Activated CD4-positive, alpha-beta T cell treated with anti-CD3 and anti-CD28 coated beads for 36 hours (primary cell): ENCODE data around the gene DNAJC22. TPM values are rescaled to one million over a fixed set of nuclear protein-coding genes. Genes with fewer than 3 reads are reported as not detected.
"Not testable (repeated sequence)": the region's sequence is repeated elsewhere in the genome, so short reads cannot be mapped to it uniquely, and the experiment has no call there.

Source experiments
- ATAC-seq: fragments of 200-7000 bp; cut with Tn5 transposase; one replicate; pipeline ENCODE4 v1.10.0; 2021; ENCODE audit warnings: mild to moderate bottlenecking, moderate library complexity
- CTCF ChIA-PET: fragments of 350-600 bp; sonication (Branson Sonifier 250); formaldehyde crosslinking; loops from one replicate; lab custom pipeline; 2021; ENCODE audit warnings: antibody characterized with exemption; lab: Charles Lee
- POLR2A ChIA-PET: fragments of 350-600 bp; sonication (Branson Sonifier 250); formaldehyde crosslinking; loops from one replicate; lab custom pipeline; 2021; ENCODE audit warnings: antibody characterized with exemption, inconsistent platforms; lab: Charles Lee
- DNase-seq: peaks from one replicate; pipeline ENCODE4 v3.0.0-alpha.2; 2020
- H3K27ac Mint-ChIP-seq: one replicate; pipeline ENCODE4 v1.8.0; 2021; ENCODE audit warnings: mixed read lengths
- H3K27me3 Mint-ChIP-seq: one replicate; pipeline ENCODE4 v1.8.0; 2021; ENCODE audit warnings: mixed read lengths
- H3K36me3 Mint-ChIP-seq: one replicate; pipeline ENCODE4 v1.8.0; 2021; ENCODE audit warnings: low read depth, mixed read lengths
- H3K4me1 Mint-ChIP-seq: one replicate; pipeline ENCODE4 v1.8.0; 2021; ENCODE audit warnings: mixed read lengths
- H3K4me3 Mint-ChIP-seq: one replicate; pipeline ENCODE4 v1.8.0; 2021; ENCODE audit warnings: mild to moderate bottlenecking, moderate library complexity, mixed read lengths
- H3K9me3 Mint-ChIP-seq: one replicate; pipeline ENCODE4 v1.8.0; 2021; ENCODE audit warnings: low read depth, mixed read lengths
- intact Hi-C, 2 experiments: fragments of 100-400 bp; cut with DNase I in 1 of 2; cut with micrococcal nuclease in 1 of 2; formaldehyde crosslinking; loops; one replicate each; pipeline versions ENCODE4 v1.14.2 to v1.15.1; 2022 to 2024; cut with DNase I, micrococcal nuclease
- total RNA-seq, 2 experiments: library from RNA; stranded (reverse); gene quantifications; one replicate each; pipeline ENCODE4 v1.2.3, GENCODE V29; 2021

Gene DNAJC22
- total RNA-seq, 2 experiments from 2014 or later, result 0.05 TPM; not detected in 1

- Mint-ChIP-seq H3K27ac (no peak overlapping the region), H3K4me1 (peaks cover 25% of the 10 kb centered on the region), H3K9me3 (no peaks in the 10 kb centered on the region), H3K36me3 (peaks cover 2% of the 10 kb centered on the region), H3K27me3 (no peaks in the 10 kb centered on the region), H3K4me3 (no peak overlapping the region)
- ATAC-seq (no peak), DNase-seq (peak; percentile 61)
- POLR2A ChIA-PET, result no interaction called here
- intact Hi-C loops, result loop anchor here in 1 of 2 experiments (5.0 kb wide), 1 partner anchor 198 kb away; the partner anchor contains the start of gene MCRS1
- CTCF ChIA-PET, result interaction anchor here (0.6 to 6.2 kb wide), 8 partner anchors 12 to 145 kb away, joined by 3 to 64 read pairs (median 3); partner anchors contain the start of gene DNAJC22
Measured at GRCh38 chr12:49369411-49370145, 22.9 kb downstream of the DNAJC22 start.

- H3K9me3 Mint-ChIP-seq, result no peaks in the 10 kb centered on the region
- DNase-seq (no peak), ATAC-seq (no peak)
- intact Hi-C loops, result no loop called here
- no peak overlapping the region for H3K4me3 Mint-ChIP-seq
- no peaks in the 10 kb centered on the region for H3K27me3 Mint-ChIP-seq
- POLR2A ChIA-PET, result no interaction called here
- H3K36me3 Mint-ChIP-seq, result peaks cover 2% of the 10 kb centered on the region
- CTCF ChIA-PET, result interaction anchor here (1.2 to 6.2 kb wide), 6 partner anchors 11 to 144 kb away, joined by 3 to 64 read pairs (median 4); partner anchors contain the start of gene DNAJC22
- H3K27ac Mint-ChIP-seq, result no peak overlapping the region
- peaks cover 27% of the 10 kb centered on the region for H3K4me1 Mint-ChIP-seq
Measured at GRCh38 chr12:49370539-49370938, 23.9 kb downstream of the DNAJC22 start.

- no peaks in the 10 kb centered on the region for H3K27me3 Mint-ChIP-seq
- DNase-seq, result no peak
- peak; percentile 58 for ATAC-seq
- peaks cover 4% of the 10 kb centered on the region for H3K4me1 Mint-ChIP-seq
- ChIA-PET POLR2A (interaction anchor here (0.6 kb wide), 1 partner anchor 376 kb away, joined by 4 read pairs; the partner anchor contains the start of gene DDN), CTCF (interaction anchor here (1.0 to 1.3 kb wide), 3 partner anchors 9 to 149 kb away, joined by 3 to 5 read pairs (median 4); no protein-coding TSS in a partner anchor)
- H3K36me3 Mint-ChIP-seq, result peaks cover 2% of the 10 kb centered on the region
- H3K9me3 Mint-ChIP-seq, result no peaks in the 10 kb centered on the region
- H3K27ac Mint-ChIP-seq, result no peak overlapping the region
- intact Hi-C loops, result no loop called here
- H3K4me3 Mint-ChIP-seq, result no peak overlapping the region
Measured at GRCh38 chr12:49375406-49375805, 28.7 kb downstream of the DNAJC22 start.

GRCh38 chr12:49377386-49377785 is 30.7 kb downstream of the DNAJC22 start:
- Mint-ChIP-seq H3K36me3 (no peaks in the 10 kb centered on the region), H3K27ac (no peak overlapping the region), H3K9me3 (no peaks in the 10 kb centered on the region), H3K4me3 (no peak overlapping the region), H3K4me1 (peaks cover 4% of the 10 kb centered on the region), H3K27me3 (no peaks in the 10 kb centered on the region)
- ATAC-seq (no peak), DNase-seq (no peak)
- intact Hi-C loops, result no loop called here
- POLR2A ChIA-PET, result interaction anchor here (0.6 kb wide), 1 partner anchor 246 kb away, joined by 3 read pairs; the partner anchor contains the start of gene TUBA1B
- CTCF ChIA-PET, result interaction anchor here (0.6 to 1.6 kb wide), 5 partner anchors 9 to 133 kb away, joined by 3 to 18 read pairs (median 4); partner anchors contain the start of gene SPATS2

DNA sequence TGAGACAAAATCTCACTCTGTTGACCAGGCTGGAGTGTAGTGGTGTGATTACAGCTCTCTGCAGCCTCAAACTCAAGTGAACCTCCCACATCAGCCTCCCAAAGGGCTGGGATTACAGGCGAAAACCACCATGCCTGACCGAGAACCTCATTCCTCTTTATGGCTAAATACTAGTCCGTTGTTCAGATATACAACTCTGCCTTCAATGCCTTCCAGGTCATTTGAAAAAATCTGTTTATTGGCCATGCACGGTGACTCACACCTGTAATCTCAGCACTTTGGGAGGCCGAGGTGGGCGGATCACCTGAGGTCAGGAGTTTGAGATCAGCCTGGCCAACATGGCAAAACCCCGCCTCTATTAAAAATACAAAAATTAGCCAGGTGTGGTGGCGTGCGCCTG is 33.5 kb downstream of the DNAJC22 start:
- CTCF ChIA-PET, H3K27me3 Mint-ChIP-seq, H3K36me3 Mint-ChIP-seq, H3K9me3 Mint-ChIP-seq, H3K4me1 Mint-ChIP-seq, DNase-seq, H3K4me3 Mint-ChIP-seq, H3K27ac Mint-ChIP-seq, intact Hi-C loops, ATAC-seq, POLR2A ChIA-PET: not testable (repeated sequence)

GRCh38 chr12:49388682-49389386 is 42.1 kb downstream of the DNAJC22 start:
- intact Hi-C loops, result no loop called here
- Mint-ChIP-seq H3K4me3 (peak overlapping the region; percentile 9), H3K9me3 (no peaks in the 10 kb centered on the region), H3K36me3 (peaks cover 6% of the 10 kb centered on the region), H3K27ac (no peak overlapping the region), H3K4me1 (peaks cover 6% of the 10 kb centered on the region), H3K27me3 (no peaks in the 10 kb centered on the region)
- ChIA-PET POLR2A (no interaction called here), CTCF (interaction anchor here (0.8 to 2.2 kb wide), 11 partner anchors 9 to 557 kb away, joined by 3 to 7 read pairs (median 4); partner anchors contain the start of gene SPATS2)
- DNase-seq, result peak; percentile 82
- peak; percentile 95 for ATAC-seq

GRCh38 chr12:49389387-49389703 is 42.7 kb downstream of the DNAJC22 start:
- intact Hi-C loops, result no loop called here
- CTCF ChIA-PET, result interaction anchor here (0.7 to 2.2 kb wide), 12 partner anchors 8 to 557 kb away, joined by 3 to 7 read pairs (median 4); partner anchors contain the start of gene SPATS2
- no peaks in the 10 kb centered on the region for H3K27me3 Mint-ChIP-seq

GRCh38 chr12:49397000-49397399 is 50.3 kb downstream of the DNAJC22 start:
- intact Hi-C loops, result no loop called here
- POLR2A ChIA-PET, result no interaction called here
- DNase-seq, result no peak

More at GRCh38 chr12:49389387-49389703, 42.7 kb downstream of the DNAJC22 start:
- H3K27ac Mint-ChIP-seq, result no peak overlapping the region
- H3K4me3 Mint-ChIP-seq, result peak overlapping the region; percentile 9
- peaks cover 6% of the 10 kb centered on the region for H3K4me1 Mint-ChIP-seq
- ATAC-seq (no peak), DNase-seq (no peak)
- POLR2A ChIA-PET, result no interaction called here
- no peaks in the 10 kb centered on the region for H3K9me3 Mint-ChIP-seq
- peaks cover 6% of the 10 kb centered on the region for H3K36me3 Mint-ChIP-seq

DNA sequence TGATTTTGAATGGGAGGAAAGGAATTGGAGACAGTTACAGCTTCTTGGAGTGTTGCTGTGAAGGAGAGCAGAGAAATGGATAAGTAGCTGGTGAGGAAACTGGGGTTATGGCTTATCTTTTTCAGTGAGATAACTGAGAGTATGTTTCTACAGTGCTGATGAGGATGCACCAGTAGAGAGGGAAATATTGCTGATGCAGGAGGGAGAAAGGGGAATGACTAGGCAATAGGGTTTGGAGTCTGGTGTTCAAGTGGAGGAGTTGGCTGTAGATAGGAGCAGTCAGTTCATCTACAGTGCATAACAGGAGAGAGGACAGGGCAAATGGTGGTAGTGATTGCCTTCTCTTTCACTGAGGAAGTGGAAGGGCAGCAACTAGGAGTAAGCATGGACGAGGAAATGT is 53.6 kb downstream of the DNAJC22 start:
- no peak overlapping the region for H3K27ac Mint-ChIP-seq
- no peak overlapping the region for H3K4me3 Mint-ChIP-seq
- intact Hi-C loops, result no loop called here
- no peaks in the 10 kb centered on the region for H3K9me3 Mint-ChIP-seq
- ChIA-PET POLR2A (no interaction called here), CTCF (interaction anchor here (1.5 to 1.7 kb wide), 2 partner anchors 42 to 114 kb away, joined by 4 to 6 read pairs; no protein-coding TSS in a partner anchor)
- no peaks in the 10 kb centered on the region for H3K27me3 Mint-ChIP-seq
- ATAC-seq (no peak), DNase-seq (no peak)
- peaks cover 10% of the 10 kb centered on the region for H3K4me1 Mint-ChIP-seq
- H3K36me3 Mint-ChIP-seq, result no peaks in the 10 kb centered on the region

More at GRCh38 chr12:49397000-49397399, 50.3 kb downstream of the DNAJC22 start:
- H3K27me3 Mint-ChIP-seq, result no peaks in the 10 kb centered on the region
- CTCF ChIA-PET, result interaction anchor here (1.0 to 1.8 kb wide), 5 partner anchors 9 to 117 kb away, joined by 3 to 5 read pairs (median 4); no protein-coding TSS in a partner anchor
- ATAC-seq, result no peak
- no peak overlapping the region for H3K27ac Mint-ChIP-seq
- H3K4me1 Mint-ChIP-seq, result no peaks in the 10 kb centered on the region
- no peaks in the 10 kb centered on the region for H3K36me3 Mint-ChIP-seq
- H3K9me3 Mint-ChIP-seq, result no peaks in the 10 kb centered on the region
- H3K4me3 Mint-ChIP-seq, result no peak overlapping the region
